ENCODE results near the gene MPO. TPM values are rescaled to one million over a fixed set of nuclear protein-coding genes. Genes with fewer than 3 reads are reported as not detected.
A peak's percentile ranks its signal among the peaks of the same experiment; 100 is the strongest.

MPO gene
- total and polyA plus RNA-seq, 12 donors: 0.07 to 2.5 (median 0.18) TPM; not detected in 2

DNA sequence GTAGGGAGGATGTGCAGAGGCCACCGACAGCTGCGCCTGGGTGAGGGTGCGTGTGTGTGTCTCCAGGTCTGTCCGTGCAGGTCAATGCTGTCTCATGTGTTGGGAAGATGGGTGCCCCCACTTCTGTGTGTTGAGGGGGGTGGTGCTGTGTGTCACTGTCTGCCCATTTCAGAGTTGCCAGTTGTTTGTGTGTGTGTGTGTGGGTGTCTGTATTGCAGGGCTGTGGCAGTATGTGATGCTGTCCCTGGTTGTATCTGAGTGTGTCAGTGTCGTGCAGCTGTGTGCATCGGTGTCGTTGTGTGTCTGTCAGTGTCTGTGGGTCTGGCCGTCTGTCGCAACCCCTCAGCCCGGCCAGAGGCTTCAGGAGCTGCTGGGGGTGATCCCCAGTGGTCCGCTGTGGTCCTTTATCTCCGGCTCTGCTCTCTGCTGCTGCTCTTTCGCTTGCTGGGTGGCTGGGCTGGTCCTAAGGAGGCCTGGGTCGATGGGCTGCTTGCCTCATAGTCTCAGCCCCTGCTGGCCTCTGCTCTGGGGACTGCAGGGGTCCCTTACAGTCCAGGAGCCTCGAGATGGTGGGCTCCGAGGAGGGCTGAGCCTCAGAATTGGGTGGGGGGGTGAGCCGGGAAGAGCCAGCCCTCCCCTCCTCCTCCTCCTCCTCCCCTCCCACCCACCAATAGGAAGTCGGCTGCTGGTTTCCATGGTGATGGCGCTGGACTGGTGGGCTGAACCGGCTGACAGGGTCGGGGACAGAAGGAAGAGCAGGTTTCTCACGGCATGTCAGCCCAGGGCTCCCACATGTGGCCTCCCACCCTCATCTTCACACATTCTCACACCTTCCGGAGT, 47.7 kb upstream of the MPO start, which contains the start of gene TSPOAP1:
TSS of gene TSPOAP1 (minus strand) at position 601 of the 840 bp plus-strand sequence. CDS start 875 bp downstream, outside the sequence.
- Histone ChIP-seq H3K27me3 (peaks cover 0 to 78% (median 40%) of the 10 kb centered on the region in 7 donors), H3K4me3 (peak within 1 kb of the TSS in 2 of 10 donors; percentile 5 to 82), H3K36me3 (peaks cover 0 to 12% (median 0%) of the 10 kb centered on the region in 9 donors), H3K9me3 (no peaks in the 10 kb centered on the region), H3K4me1 (peaks cover 0 to 19% (median 6%) of the 10 kb centered on the region in 9 donors), H3K27ac (peak within 1 kb of the TSS in 1 of 10 donors; percentile 82)
- TF ChIP-seq, protein P1, sequence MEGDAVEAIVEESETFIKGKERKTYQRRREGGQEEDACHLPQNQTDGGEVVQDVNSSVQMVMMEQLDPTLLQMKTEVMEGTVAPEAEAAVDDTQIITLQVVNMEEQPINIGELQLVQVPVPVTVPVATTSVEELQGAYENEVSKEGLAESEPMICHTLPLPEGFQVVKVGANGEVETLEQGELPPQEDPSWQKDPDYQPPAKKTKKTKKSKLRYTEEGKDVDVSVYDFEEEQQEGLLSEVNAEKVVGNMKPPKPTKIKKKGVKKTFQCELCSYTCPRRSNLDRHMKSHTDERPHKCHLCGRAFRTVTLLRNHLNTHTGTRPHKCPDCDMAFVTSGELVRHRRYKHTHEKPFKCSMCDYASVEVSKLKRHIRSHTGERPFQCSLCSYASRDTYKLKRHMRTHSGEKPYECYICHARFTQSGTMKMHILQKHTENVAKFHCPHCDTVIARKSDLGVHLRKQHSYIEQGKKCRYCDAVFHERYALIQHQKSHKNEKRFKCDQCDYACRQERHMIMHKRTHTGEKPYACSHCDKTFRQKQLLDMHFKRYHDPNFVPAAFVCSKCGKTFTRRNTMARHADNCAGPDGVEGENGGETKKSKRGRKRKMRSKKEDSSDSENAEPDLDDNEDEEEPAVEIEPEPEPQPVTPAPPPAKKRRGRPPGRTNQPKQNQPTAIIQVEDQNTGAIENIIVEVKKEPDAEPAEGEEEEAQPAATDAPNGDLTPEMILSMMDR (IDR thresholded peaks at IDR 0.05): no peak
- DNase-seq: no peak
- intact Hi-C loops (cut with DNase I): no loop called here
- ATAC-seq: no peak
- 20 to 23% methylated on average over 23 of the region's 23 CpGs for WGBS, 2 donors

- intact Hi-C loops (cut with DNase I): no loop called here
- Histone ChIP-seq H3K4me3 (no peak overlapping the region), H3K27me3 (peaks cover 0 to 78% (median 44%) of the 10 kb centered on the region in 7 donors), H3K36me3 (peaks cover 0 to 12% (median 0%) of the 10 kb centered on the region in 9 donors), H3K27ac (peak overlapping the region in 1 of 10 donors; percentile 82), H3K9me3 (no peaks in the 10 kb centered on the region), H3K4me1 (peaks cover 0 to 18% (median 6%) of the 10 kb centered on the region in 9 donors)
- WGBS, 2 donors: 65% methylated on average over 19 of the region's 19 CpGs
- TF ChIP-seq, protein P1 (IDR thresholded peaks at IDR 0.05): no peak
- no peak for ATAC-seq
- DNase-seq: no peak
Measured at GRCh38 chr17:58327363-58328194, 46.8 kb upstream of the MPO start.

- H3K4me1 ChIP-seq: peaks cover 0 to 18% (median 6%) of the 10 kb centered on the region in 9 donors
- H3K4me3 ChIP-seq: no peak overlapping the region
- intact Hi-C loops (cut with DNase I): no loop called here
- DNase-seq (no peak), ATAC-seq (no peak)
- H3K36me3 ChIP-seq: peaks cover 0 to 12% (median 0%) of the 10 kb centered on the region in 9 donors
- TF ChIP-seq, protein P1 (IDR thresholded peaks at IDR 0.05): no peak
- H3K9me3 ChIP-seq: no peaks in the 10 kb centered on the region
- peaks cover 0 to 70% (median 44%) of the 10 kb centered on the region in 7 donors for H3K27me3 ChIP-seq
- WGBS, 2 donors: 77 to 80% methylated on average over 9 of the region's 9 CpGs
- H3K27ac ChIP-seq: no peak overlapping the region
Measured at GRCh38 chr17:58326609-58327362, 46.1 kb upstream of the MPO start.

Measured in heart right ventricle (tissue), 16 donors.